ENCODE results near the gene PDE9A. TPM values are rescaled to one million over a fixed set of nuclear protein-coding genes. Genes with fewer than 3 reads are reported as not detected.
"Not testable (repeated sequence)": the region's sequence is repeated elsewhere in the genome, so short reads cannot be mapped to it uniquely, and the experiment has no call there.

Gene PDE9A
- polyA plus RNA-seq, 1 donor = 7.8 TPM

DNA sequence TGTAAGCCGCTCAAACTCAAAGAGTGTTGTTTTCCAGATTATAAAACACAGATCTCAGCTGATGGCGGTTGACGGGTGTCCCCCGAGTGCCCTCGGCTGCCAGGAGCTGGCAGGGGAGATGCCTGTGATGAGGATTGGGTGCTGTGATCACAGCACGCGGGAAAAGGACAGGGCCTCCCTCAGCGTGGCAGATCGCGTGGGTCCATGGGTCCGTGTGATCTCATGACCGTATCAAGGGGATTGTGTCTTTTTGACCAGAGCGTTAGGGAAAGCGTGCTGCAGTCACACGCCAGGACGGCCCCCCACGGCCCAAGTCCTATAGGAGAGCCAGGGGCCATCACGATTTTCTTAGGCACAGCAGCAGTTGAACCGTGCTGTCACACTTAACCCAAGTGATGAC is 51.9 kb downstream of the PDE9A start:
- no peak for DNase-seq (ENCODE audit: low read depth)

DNA sequence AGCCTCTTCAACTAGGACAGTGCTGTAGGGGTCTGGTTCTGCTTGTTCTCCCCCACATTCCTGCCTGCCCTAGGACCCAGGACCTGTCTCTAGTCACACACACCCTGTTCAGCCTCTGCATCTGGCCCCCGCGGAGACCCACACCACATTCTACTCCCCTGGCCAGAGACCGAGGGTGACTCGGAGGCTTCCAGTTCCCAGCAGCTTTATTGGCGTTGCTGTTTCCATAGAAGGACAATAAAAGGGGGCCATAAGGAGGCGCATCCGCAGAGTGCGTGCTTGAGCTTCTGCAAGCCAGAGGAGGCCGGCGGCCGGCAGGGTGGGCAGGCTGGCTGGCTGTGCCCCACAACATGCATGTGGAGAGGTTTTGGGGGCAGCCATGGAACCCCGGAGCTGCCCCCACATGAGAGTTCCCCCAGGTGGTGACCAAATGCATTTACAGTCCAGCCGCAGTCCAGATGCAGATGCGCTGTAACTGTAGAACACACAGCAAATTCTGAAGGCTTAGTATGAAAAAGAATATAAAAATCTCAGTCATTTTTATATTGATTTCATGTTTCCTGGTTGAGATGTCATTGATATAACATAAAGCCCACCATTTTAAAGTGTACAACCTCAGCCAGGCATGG is 52.4 kb downstream of the PDE9A start:
- no peak for DNase-seq (ENCODE audit: low read depth)

DNA sequence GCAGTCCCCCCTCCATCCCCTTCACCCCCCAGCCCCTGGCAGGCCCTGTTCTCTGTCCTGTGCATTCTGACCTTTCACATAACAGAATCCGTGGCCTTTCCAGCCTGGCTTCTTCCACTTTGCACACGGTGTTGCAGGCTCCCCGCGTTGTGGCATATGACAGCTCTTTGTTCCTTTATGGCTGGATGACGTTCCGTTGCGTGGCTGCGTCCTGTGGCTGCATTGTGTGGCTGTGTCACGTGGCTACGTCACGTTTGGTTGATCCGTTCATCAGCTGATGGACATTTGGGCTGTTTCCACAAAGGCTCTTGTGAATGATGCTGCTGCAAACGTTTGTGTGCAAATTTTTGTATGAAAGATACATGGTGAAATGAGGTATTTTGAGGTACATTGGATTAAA is 53.3 kb downstream of the PDE9A start:
- no peak for DNase-seq (ENCODE audit: low read depth)

DNA sequence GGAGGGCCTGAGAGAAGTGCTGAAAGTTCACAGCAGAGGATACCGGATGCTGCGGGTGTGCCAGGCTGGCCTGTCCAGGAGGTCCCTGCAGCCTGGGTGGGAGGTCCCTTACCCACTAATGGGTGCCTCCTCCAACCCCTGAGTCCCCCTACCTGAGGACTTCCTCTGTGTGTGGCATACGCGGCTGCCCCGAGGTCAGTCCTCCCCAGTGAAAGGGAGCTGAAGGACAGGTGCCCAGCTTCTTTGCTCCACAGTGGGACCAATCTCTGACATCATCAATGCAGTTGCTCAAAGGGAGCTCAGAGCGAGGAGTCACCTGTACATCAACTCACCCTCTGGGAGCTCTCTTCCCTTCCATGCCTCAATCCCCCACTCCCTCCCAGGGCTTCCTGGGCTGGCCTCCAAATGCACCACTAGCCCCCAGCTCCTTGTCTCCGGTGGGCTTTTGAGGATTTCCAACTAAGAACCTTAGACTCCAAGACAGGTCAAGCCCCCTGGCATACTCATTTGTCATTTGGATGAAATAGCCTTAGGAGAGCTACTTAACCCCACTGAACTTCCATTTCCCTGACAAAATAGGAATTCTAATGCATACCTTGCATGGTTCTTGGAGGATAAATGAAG is 53.9 kb downstream of the PDE9A start:
- no peak for DNase-seq (ENCODE audit: low read depth)

DNA sequence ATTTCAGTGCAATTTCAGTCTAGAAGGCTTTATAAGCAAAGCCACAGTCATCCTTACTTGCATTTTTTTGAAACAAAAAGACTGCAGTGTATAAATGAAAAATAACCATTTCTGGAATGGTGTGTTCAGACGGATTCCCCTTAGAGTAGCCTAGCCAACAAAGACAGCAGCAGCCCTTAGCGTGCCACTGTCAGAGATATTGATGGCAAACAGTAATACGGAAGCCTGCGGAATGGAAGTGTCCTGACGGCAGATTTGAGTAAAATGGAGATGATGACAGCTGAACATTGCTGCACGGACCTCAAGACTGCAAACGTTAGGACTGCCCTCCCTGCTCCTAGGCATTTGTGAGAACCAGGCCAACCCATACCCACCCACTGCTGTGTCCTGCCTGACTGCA is 54.7 kb downstream of the PDE9A start:
- DNase-seq (ENCODE audit: low read depth) = no peak

DNA sequence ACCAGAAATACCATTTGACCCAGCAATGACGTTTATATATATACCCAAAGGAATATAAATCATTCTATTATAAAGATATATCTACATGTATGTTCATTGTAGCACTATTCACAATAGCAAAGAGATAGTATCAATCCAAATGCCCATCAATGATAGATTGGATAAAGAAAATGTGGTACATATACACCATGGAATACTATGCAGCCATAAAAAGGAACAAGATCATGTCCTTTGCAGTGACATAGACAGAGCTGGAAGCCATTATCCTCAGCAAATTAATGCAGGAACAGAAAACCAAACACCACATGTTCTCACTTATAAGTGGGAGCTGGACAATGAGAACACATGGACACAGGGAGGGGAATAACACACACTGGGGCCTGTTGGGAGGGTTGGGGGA is 55.5 kb downstream of the PDE9A start:
- not testable (repeated sequence) for DNase-seq (ENCODE audit: low read depth)

DNA sequence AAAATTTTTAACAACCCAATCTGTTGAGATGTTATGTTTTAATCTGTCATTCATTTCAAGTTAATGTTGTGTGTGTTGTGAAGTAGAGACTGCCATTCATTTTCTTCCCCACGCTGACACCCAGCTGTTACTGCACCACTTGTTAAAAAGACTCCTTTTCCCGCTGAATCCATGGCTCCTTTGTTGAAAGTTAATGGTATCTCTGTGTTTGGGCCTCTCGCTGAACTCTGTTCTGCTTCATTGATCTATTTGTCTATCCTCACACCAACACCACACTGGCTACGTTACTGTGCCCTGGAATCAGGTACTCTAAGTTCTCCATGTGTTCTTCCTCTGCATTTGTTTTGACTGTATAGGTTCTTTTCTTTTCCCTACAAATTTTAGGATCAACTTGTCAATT is 58.2 kb downstream of the PDE9A start:
- no peak for DNase-seq (ENCODE audit: low read depth)

DNA sequence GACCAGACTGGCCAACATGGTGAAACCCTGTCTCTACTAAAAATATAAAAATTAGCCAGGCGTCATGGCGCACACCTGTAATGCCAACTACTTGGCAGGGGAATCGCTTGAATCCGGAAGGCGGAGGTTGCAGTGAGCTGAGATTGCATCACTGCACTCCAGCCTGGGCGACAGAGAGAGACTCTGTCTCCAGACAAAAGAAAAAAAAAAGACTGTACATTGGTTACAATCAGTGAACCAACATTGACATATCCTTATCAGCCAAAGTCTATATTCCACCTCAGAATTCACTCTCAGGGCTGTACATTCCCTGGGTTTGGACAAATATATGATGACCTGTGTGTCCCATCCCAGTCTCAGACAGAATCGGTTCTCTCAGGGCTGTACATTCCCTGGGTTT is 62.0 kb downstream of the PDE9A start:
- not testable (repeated sequence) for DNase-seq (ENCODE audit: low read depth)

DNA sequence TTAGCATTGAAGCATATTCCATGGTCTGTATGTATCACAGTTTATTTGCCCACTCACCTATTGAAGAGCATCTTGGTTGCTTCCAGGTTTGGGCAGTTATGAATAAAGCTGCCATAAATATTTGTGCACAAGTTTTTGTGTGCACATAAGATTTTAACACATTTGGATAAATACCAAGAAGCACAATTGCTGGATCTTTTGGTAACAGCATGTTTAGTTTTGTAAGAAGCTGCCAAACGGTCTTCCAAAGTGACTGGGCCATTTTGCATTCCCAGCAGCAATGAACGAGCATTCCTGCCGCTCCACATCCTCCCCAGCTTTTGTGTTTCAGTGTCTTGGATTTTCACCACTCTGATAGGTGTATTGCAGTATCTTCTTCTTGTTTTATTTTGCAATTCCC is 62.7 kb downstream of the PDE9A start:
- DNase-seq (ENCODE audit: low read depth) = no peak

DNA sequence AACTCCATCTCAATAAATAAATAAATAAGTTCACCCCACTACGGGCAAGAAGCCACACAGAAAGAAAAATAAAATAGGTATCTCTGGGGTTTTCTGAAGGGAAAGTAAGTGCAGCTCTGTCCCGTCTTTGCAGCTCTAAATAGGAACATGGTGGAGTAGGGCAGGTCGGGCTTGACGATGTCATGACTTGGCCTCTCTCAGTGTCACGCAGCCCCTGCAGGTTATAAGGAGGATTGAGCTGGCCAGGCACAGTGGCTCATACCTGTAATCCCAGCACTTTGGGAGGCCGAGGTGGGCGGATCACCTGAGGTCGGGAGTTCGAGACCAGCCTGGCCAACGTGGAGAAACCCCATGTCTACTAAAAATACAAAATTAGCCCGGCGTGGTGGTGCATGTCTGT is 67.1 kb downstream of the PDE9A start:
- not testable (repeated sequence) for DNase-seq (ENCODE audit: low read depth)

DNA sequence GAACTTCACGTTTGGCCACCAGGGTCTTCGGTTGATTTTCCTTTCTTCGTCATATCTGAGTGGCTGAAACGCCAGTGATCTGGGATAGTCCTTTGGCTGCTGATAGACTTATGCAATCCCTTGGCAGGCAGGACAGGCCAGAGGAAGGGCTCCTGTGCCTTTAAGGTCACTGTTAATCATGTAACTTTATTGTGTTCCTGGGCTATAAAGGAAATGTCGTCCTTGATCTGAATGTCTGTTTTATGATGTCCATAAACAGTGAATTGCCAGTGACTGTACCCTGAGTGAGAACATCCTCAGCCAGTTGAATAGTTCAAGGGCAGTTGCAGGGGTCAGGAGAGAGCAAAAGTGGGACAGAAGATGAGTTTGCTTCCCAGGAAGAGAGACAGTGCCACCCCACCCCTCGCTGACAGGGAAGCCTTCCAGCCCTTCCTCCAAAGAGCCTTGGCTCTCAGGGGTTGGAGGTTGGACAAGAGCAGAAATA is 68.0 kb downstream of the PDE9A start:
- no peak for DNase-seq (ENCODE audit: low read depth)

DNA sequence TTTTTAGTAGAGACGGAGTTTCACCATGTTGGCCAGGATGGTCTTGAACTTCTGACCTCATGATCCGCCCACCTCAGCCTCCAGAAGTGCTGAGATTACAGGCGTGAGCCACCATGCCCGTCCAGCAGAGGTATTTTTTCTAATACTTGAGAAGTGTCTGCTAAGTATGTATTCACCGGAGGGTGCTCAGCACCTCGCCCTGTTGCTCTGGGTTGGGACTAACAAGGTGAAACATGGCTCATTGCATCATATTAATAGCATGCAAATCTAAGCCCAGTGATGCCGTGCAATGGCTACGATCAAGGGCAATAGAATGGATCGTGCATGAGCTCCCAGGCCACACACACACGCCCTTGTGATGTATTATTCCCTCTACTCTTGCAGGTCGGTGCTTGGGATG is 68.7 kb downstream of the PDE9A start:
- DNase-seq (ENCODE audit: low read depth) = no peak

DNA sequence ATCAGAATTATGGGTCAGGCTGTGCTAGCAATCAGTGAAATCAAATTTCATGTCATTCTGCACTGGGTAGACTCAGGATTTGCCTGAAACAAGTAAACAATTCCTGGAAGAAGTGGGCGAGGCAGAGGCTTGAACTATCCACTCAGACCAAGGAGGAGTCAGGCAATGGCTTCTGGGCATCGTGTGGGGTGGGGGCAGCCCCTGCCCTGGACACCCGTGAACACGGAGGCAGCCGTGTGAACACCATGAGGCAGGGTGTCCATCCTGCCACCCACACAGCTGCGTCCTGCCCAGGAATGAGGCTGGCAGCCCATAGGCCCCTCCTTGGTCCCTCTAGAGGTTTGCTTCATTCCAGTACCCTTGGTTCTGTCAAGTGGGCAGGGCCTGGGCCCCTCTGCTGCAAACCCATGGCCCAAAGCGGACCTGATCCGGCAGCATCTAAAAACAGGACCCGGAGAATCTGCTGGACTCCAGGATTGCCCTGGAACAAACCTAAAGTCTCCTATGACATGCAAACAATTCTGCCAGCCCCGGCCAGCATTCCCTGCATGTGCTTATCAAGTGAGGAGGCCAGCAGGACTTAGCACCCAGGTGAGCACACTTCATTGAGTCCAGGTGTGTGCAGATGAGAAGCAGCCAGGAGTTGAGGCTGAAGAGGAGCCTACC is 69.5 kb downstream of the PDE9A start:
- no peak for DNase-seq (ENCODE audit: low read depth)

DNA sequence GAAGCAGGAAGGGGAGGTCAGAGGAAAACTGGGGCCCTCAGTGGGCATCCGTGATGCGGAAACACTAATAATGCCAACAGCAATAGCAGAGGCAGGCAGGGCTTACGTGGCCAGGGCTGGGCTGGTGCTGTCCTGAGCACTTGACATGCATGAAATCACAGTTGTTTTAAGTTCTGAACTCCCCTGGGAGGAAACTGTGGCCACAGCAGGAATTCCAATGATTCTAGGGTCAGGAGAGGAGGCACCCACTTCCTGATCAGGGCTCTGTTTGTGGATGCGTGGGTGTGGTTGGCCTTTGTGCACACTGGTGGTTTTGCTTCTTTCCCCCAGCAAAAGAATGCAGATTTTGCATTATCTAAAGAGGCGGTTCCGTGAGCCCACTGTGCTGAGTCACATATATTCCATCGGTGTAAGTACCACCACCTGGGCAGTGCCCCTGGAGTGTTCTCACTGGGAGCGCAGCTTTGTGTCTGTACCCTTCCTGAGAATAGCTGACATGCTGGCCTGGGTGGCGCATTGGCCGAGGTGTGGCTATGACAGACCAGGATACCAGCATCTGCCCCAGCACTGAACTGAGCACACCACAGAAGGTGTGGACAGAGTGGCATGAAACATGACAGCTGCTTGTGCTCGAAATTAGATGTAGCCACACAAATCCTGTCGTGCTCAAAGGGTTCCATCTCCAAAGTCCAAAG is 71.0 kb downstream of the PDE9A start:
- no peak for DNase-seq (ENCODE audit: low read depth)

DNA sequence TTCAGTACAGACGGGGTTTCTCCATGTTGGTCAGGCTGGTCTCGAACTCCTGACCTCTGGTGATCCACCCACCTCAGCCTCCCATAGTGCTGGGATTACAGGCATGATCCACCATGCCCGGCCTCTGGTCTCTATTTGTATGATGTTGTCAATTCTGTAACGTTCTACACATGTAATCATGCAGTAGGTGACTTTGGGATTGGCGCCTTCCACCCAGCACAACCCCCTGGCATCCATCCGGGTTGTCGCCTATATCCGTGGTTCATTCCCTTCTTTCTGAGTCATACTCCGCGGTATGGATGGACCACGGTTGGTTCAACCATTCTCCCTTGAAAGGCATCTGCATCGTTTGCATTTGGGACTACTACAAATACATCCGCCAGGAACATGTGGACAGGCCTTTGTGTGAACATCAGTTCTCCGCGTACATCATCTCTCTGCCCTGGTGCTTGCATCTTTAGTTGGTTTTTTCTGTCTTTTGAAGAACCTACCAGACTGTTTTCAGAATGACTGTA is 72.1 kb downstream of the PDE9A start:
- no peak for DNase-seq (ENCODE audit: low read depth)

DNA sequence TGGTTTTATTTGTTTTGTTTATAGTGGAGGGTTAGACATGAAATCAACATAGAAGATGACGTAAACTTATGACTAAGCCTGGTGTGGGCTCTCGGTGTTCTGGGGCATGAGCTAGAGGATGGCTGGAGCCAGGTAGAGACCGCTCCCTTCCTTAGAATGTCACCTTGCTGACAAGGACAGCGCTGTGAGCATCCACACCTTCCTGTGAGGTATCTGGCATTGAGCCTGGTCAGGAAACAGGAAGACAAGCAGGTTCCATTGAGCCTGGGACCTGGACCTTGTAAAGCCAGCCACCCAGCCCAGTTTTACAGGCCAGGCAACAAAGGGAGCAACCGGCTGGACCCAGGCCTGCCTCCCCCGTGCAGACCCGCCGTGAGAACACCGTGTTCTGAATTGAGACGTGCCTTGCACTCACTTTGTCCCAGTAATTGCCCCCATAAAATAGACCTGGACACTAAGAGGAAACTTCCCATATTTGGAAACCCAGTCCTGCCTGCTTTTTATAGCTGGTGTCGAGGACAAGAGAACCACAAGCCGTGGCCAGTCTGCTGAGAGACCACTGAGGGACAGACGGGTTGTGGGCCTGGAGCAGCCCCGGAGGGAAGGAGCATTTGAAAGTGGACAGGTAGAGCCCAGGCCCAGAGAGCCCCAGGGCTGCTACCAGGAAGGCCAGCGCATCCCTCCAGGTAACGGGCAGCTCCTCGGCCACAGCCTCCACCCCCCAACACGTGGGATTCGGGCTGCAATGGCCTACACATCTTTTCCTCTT is 78.0 kb downstream of the PDE9A start:
- no peak for DNase-seq (ENCODE audit: low read depth)

DNA sequence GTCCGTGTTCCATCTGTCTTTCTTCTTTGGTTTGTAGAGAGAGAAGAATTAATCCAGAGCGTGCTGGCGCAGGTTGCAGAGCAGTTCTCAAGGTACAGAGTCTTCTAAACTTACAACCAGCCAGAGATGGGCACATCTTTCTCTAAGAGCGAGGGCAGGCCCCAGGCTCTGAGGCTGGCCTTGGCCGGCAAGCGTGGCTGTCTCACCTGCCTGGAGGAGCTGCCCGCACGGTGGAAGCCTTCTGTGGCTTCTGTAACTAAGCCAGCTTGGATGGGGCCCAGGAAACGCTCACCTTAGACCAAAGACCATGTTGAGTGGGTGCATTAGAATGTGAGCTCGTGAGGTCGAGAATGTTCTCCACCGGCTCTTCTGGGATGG is 78.6 kb downstream of the PDE9A start:
- DNase-seq (ENCODE audit: low read depth) = no peak

DNA sequence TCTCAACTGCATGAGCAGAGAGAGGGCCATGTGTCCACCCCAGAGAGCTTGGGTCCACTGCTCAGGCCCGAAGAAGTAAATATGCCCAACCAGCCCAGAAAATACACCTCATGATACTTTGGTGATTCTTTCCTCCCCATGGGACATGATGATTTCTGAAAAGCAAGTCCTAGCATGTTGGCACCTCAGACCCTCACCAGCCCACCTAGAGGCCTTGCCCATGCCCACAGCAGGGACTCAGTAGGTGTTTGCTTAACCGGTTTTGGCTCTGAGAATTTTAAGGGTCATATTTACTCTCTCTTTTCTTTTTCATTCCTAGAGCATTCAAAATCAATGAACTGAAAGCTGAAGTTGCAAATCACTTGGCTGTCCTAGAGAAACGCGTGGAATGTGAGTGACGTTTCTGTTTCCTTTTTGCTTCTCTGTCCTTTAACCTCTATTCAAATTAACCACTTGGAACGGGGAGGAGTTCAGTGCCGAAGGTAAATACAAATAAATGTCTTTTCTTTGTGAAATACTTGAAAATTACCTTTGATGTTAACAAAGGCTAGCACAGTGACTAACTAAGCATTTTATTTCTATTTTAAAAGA is 79.7 kb downstream of the PDE9A start:
- DNase-seq (ENCODE audit: low read depth) = no peak

DNA sequence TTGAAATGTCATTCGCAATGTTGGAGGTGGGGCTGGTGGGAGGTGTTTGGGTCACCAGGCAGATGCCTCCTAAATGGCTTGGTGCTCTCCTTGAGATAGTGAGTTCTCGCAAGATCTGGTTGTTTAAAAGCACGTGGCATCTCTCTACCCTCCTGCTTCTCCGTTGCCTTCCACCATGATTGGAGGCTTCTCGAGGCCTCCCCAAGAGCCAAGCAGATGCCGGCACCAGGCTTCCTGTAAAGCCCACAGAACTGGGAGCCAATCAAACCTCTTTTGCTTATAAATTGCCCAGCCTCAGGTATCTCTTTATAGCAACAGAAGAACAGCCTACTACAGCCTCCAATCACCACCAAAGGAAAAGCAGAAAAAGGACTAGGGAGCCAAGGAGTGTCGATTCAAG is 80.5 kb downstream of the PDE9A start:
- no peak for DNase-seq (ENCODE audit: low read depth)

DNA sequence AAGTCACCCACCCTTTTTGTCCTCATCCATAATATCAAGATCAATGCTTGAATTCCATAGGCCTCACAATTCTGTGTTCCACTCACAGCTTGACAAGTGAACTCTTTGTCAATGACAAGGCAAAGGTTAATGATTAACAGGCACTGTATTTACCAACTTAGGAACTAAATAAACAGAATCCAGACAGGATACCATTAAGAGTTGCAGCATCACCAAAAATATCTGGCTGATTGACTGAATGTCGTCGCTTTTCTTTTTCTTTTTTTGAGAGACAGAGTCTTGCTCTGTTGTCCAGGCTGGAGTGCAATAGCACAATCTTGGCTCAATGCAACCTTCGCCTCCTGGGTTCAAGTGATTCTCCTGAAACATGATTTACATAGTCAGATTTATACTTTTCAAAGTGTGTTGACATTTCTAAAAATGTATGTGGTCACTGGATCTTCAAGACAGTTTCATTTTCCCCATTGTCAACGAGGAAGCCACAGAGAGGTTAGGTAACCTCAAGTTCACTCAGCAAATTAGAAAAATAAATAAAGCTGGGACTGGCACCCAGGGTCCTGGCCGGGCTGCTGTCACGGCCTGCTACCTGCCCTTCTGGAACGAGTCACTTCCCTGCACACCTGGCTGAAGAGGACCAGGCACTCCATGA is 81.0 kb downstream of the PDE9A start:
- DNase-seq (ENCODE audit: low read depth) = no peak

DNA sequence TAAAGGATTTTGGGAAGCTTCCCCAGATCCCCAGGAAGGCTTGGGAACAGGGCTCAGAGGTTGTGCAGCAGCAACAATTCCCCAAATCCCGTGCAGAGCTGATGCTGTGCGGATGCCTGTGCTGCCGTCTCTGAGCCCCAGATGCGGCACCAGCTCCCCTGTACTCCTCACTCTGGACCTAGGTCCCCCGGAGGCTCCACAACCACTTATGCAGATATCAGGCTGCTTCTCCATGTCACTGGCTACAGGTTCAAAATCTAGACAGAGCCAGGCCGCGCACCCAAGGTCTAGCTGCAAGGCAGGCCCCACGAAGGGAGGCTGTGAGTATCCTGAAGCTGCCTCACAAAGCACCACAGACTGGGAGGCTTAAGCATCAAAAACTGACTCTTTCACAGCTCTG is 81.6 kb downstream of the PDE9A start:
- DNase-seq (ENCODE audit: low read depth) = no peak

All from forelimb muscle (tissue), 1 donor.